ENCODE results near the gene ARF1.

DNA sequence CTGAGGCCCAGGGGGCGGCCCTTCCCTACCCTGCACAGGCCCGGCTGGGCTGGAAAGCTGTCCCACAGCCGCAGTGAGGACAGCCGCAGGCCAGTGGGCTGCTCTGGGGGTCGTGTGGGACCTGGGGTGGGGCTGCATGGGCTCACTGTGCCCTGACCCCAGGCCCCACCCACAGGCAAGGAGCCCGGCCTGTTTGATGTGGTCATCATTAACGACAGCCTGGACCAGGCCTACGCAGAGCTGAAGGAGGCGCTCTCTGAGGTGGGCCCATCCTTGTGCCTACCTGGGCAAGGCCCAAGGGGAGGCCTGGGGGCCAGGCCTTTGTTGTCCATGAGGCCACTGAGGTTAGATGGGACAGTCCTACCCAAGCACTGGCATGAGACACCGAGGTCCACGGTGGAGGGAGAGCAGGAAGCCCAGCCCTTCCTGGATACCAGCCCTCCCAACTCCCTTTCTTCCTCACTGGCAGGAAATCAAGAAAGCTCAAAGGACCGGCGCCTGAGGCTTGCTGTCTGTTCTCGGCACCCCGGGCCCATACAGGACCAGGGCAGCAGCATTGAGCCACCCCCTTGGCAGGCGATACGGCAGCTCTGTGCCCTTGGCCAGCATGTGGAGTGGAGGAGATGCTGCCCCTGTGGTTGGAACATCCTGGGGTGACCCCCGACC is 65.8 kb downstream of the ARF1 start:
- TF ChIP-seq POLR2A (IDR thresholded peaks at IDR 0.05) (no peak), CTCF (IDR thresholded peaks at IDR 0.05) (no peak)
